ENCODE data around the gene TOM1L2.
"Not testable (repeated sequence)": the region's sequence is repeated elsewhere in the genome, so short reads cannot be mapped to it uniquely, and the experiment has no call there.

TOM1L2 gene

DNA sequence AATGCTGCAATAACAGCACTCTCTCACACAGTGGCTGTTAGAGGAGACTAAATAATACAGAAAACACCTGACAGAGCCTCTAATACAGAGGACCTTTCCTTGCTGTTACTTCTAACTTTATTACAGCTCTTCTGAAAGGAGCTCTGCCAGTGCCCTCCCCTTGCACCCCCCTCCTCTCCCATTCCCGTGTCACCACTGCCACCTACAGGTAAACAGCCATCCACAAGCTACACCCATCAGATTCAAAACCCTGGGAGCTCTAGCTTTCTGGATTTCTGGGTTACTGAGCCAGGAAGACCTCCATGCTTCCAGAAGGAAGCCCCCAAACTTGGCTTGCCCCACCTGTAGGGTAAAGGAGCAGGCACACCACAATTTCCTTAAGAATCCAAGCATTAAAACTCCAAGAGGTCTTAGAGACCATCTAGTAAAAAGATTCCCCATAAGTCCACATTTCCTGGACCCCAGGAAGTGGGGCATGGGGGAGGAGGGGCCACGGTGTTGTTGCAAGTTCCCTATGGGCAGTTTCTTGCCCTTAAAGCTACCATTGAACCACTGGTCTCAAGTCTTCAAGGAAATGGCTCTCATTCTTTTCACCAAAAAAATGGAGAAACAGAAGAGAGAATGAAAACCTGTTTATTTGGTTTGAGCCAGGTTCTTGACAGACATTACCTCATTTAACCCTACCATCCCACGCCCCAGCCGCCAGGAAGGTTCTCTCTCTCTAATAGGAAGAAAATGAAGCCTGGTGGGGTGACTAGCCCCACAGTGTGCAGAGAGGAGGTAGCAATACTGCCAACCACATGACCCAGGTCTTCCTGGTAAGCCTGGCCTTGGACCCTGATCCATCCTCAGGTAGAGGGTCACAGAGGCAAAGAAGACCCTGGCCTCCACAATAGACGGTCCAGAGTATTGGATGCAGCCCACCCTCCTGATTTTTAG, 52.8 kb downstream of the TOM1L2 start:
- DNase-seq: peak; percentile 49

DNA sequence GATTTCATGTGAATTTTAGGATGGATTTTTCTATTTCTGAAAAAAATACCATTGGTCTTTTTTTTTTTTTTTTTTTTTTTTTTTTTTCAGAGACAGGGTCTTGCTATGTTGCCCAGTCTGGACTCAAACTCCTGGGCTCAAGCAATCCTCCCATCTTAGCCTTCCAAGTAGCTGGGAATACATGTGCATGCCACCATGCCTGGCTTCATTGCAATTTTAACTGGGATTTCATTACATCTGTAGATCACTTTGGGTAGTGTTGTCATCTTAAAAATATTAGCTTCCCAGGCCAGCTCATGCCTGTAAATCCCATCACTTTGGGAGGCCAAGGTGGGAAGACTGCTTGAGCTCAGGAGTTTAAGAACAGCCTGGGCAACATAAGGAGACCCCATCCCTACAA, 54.8 kb downstream of the TOM1L2 start:
- DNase-seq: no peak

DNA sequence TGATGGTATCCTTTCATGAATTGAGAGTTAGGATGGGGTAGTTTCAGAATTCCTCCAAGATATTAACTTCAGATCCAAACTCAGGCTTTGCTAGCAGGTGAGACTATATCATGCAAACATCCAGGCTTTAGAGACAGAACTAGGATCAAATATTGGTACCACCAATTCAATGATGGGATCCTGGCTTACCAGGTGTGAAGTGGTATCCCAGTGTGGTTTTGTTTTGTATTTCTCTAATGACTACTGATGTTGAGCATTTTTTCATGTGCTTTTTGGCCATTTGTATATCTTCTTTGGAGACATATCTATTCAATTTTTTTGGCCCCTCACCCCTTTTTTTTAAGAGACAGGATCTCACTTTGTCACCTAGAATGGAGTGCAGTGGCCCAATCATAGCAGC, 57.0 kb downstream of the TOM1L2 start:
- DNase-seq: no peak

DNA sequence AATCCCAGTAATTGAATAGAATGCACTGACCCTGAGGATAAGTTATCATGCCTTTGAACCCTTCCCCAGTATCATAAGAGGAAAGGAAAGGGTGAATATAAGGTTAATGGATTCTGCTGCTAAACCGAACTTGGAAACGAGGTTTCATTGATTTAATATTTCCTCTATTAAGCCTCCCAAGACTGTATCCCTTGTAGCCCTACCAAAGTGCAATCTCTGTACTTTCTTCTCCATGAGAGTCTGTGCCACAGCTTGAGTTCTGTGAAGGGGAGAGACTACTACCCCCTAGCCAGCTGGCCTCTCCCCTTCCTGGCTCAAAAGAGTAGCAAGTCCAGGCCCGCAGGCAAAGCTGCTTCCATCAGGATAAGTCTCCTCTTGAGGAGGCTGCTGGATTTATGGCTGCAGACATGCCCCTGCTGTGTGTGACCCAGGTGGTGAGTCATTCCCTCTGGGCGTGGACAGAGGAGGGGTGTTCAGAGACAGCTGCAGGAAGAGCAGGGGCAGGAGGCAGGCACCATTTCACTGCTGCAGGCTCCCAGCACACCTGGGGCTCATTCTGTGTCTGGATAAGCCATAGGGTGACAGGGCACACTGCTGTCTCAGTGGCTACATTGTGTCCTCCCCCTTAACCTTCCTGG, 58.4 kb downstream of the TOM1L2 start:
- peak; percentile 3 for DNase-seq

DNA sequence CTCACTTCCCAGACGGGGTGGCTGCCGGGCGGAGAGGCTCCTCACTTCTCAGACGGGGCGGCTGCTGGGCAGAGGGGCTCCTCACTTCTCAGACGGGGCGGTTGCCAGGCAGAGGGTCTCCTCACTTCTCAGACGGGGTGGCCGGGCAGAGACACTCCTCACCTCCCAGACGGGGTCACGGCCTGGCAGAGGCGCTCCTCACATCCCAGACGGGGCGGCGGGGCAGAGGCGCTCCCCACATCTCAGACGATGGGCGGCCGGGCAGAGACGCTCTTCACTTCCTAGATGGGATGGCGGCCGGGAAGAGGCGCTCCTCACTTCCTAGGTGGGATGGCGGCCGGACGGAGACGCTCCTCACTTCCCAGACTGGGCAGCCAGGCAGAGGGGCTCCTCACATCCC, 59.9 kb downstream of the TOM1L2 start:
- DNase-seq: not testable (repeated sequence)

DNA sequence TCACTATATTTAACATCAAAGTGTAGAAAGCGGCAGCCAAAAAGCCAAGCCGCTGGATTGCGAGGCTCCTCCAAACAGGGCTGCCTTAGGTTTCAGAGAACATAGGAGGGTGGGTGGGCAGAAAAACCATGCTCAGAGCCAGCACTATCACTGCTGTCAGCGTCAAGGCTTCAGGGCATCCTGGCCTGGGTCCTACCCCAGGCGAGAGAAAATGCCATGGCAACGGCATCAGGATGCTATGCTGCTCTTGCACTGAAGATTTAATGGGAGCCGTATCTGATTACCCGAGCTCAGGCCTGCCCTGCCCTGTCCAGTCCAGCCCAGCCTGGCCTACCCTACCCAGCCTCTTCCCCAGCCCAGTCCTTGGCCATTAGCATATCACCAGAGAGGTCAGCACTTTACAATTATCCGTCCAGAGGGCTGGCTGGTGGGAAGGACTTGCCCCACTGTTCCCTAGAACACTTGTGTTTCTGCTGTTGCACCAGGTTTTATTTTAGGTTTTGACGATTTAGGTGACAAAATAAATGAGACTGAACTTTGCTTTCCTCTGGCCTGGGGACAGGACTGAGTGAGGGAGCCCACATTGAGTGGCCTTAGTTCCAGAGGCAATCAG, 61.1 kb downstream of the TOM1L2 start:
- DNase-seq: no peak

DNA sequence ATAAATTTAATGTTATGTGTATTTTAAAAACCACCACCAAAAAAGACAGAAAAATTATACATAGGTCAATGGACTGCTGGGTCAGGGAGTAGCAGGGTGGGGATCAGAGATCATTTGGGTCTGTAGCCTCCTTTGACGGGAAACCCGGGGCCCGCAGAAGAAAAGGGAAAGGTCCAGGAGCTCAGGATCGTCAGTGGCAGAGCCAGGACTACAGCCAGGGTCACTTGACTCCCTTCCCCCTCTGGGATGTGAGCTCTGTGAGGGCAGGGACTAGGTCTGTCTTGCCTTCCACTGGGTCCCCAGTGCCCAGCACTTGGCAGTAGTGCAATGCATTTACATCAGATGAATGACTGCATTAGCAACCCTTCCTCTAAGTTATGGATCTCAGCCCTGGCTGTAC, 62.1 kb downstream of the TOM1L2 start:
- no peak for DNase-seq

DNA sequence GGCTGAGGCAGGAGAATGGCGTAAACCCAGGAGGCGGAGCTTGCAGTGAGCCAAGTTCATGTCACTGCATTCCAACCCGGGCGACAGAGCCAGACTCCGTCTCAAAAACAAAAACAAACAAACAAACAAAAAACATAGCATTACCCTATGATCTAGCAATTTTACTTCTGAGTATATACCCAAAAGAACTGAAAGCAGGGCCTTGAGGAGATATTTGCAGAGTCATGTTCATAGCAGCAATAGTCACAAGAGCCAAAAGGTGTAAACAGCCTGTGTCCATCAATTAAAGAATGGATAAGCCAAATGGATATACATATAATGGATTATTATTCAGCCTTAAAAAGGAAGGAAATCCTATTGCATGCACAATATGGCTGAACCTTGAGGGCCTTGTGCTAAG, 63.1 kb downstream of the TOM1L2 start:
- DNase-seq: no peak

DNA sequence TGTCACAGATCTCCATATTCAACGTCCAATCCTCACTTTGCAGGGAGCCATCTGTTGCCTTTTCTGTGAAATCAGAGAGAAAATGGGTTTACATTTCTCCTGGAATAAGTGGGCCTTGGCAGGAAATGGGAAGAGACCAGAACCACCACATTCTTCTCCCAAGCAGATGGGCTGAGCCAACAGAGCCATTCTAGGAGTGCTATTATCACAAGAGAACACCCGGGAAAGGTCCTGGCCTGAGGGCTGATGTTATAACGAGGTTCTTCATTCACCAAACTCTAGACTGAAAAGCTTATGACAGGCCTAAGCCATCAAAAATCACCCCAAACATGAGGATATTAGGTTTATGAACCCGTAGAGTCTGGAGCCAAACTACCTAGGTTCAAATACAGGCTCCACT, 64.7 kb downstream of the TOM1L2 start:
- no peak for DNase-seq

DNA sequence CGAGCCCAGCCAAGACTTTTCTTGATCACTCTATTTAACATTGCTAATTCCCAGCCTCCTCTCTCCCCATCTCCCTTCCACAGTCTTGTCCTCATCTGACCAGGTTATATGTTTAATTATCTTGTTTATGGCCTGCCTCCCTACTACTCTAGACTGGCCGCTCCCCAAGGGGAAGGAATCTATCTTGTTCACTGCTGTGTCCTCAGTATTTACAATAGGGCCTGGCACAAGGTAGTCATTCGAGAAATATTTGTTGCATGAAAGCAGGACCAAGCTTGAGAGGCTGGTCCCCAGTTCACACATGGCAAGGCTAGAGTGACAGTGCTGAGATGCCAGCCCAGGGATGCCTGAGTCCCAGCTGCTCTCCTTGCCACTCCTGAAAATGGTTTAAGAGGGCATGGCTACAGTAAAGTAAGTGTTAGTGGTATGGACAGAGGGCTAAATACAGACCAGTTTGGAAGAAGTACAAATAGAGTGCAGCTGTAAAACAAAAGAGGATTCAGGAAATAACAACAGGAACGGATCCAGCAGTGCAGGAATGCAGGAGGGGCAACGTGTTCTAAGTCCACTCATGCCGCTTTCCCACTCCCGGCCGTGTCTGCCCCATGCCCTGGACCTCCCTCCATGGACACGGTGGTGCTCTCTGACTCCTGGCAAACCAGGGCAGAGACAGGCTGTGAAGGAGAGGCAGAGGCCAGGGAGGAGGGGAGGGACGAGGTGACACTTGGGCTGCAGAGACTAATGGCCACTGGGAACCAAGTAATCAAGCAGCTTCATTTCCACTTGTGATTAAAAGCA, 65.6 kb downstream of the TOM1L2 start:
- DNase-seq: no peak

DNA sequence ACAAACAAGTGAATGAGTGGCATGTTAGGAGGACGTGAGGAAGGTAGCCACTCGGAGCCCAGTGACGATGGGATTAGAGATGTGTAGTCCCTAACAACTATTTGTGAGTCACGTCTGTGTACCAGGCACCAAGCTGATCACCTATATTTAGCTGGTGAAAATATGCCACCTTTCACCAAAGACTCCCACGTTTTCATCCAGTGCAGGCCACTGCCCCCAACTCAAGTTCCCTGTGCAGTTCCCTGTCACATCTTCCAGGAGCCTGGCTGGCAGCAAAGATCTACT, 67.2 kb downstream of the TOM1L2 start:
- DNase-seq: no peak

DNA sequence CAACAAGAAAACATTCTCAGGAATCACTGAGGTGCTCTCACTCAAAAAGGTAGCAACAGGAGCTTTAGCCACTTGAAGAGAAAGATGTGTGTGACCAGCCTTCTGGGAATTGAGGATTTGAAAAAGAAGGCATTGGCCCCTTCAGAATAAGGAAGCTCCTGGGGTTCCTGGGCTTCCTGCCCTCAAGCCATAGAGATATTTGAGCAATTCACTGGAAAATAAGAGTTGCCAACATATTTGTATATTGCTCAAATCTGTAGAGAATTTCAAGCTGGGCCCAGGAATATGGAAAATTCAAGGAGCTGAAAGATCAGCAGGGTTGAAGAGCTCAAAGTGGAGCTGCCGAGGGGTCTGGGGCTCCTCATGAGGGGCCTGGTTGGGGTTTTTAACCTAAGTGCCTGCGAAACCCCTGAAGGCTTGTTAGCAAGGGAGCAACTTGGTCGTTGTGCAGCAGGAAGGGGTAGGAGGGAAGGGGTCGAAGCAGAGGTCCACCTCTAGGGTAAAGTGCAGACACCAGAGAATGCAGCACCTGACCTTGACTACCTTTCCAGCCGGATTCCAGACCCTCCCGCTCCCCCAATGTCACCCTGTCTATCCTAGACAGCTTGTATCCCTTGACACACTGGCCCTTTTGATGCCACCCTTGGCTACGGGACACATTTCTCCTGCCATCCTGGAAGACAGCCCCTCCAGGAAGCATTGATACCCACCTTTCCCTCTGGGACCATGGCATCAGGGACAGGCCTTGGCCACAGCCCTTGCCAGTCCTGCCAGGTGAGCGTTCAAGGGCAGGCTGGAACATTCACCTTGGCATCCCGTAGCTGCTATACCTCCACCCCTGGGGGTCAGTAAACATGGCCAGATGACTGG, 67.8 kb downstream of the TOM1L2 start:
- no peak for DNase-seq

DNA sequence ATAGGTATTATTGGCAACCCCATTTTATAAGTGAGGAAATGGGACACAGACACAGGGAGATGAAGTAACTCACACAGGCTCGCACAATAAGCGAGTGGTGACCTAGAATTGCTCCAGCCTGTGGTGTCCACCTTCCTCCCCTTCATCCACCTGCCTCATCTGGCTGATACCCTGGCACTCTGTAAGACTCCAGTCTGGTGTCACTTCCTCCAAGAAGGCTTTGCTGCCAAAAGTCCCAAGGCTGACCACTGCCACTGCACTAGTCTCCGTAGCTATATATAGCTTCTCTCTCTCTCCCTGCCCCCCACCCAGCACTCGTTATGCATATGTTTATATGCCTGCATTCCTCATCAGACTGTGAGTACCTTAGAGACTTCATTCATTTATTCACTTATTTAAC, 69.3 kb downstream of the TOM1L2 start:
- no peak for DNase-seq

DNA sequence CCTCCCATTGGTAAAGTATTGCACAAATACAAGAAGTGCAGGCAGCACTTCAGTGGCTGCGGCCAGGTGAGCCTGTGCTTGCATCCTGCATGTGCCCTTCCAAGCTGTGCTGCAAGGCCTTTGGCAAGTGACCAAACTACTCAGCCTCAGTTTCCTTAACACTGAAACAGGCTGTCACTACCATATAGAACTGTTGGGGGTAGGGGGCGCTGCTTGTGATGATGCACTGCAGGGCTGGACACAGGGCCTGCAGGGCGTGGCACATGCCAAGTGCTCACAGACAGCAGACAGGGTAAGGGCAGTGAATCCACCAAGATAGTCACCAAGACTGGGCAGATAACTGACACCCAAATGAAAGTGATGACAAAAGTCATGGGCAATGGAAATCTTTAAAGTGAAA, 69.8 kb downstream of the TOM1L2 start:
- DNase-seq: no peak

DNA sequence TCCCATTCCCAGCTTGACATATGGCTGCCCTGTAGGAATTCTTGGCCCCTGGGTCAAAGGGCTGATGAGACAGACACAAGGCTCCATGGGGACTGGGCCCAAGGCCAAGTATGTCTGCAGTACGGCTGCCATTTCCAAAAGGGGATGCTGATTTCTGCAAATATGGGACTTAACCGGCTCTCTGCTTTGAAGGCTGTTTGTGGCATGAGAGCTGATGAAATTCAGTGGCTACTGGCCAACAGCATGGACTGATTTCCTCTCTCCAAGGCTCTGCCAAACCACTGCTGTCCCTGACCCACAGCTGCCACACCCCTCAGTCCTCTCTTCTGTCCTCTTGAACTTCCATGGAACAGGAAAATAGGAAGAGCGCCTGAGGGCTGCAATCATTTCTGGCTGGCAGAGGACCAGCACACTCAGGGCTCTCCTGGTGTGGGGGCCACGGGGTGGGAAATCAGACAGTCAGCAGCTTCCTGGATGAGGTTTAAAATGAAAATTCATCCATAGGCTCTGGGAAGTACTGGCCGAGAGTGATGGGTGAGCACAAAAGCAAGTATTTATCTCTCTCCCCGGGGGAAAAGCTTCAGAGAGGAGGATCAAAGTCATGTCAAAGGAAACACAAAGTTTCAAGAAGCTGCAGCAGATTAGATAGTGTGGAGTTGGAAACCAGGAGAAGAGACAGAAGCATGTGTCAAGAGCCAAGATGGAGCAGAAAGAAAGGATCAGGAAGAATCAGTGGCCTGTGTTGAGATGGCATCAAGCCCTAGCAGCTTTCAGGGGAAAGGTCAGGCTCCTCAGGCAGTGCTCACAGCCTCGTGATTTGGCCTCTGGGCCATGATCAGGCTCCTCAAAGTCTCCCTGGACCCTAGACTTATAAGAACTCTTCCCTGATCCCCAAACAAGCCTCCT, 71.3 kb downstream of the TOM1L2 start:
- no peak for DNase-seq

DNA sequence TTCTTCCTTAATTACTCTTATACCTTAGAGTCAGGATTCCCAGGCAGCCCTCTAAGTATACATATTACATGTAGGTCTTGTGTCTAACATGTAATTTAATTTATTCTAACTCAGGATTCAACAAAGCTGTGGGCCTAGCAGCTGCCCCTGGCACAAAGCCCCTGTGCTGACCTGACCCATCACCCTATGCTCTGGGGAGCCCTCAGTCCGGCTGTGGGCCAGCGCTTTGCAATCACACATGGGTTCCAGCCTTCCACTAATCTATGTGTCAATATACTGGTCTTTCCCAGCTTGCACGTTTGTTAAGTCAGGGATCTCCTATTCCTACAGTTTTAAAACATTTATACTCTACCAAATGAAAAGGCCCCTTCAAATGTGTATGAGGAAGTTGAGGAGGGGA, 72.7 kb downstream of the TOM1L2 start:
- DNase-seq: no peak

DNA sequence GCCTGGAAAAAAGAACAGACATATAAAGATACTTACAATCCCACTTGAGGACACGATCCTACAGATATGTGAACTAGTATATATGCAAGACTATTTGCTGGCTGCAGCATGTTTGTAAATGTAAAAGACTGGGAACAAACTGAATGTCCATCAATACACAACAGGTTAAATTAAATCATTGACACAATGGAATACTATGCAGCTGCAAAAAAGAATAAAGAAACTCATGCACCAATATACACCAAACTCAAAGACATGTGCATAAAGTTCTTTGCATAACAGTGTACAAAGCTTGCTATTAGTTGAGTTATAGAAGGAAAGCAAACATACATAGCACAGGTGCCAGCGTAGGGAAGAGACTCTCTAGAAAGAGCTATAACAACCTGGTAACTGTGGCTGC, 73.5 kb downstream of the TOM1L2 start:
- DNase-seq: no peak

DNA sequence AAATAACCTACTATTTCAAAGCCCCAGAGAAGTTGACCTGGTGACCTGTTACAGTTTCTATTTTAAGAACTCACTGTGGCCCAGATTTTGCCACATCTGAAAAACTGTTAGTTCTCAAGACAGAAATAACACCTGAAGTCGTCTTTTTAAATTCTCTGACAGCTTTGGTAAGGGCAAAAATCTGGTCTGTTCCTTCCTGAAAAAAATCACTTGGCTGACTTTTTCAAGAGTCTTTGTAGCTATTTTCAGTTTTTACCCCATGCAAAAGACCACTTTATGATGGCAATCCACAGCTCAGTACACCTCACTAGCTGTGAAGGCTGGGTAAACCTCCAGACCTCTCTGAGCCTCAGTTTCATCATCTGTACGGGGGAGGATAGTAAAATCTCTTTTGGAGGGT, 74.8 kb downstream of the TOM1L2 start:
- no peak for DNase-seq

DNA sequence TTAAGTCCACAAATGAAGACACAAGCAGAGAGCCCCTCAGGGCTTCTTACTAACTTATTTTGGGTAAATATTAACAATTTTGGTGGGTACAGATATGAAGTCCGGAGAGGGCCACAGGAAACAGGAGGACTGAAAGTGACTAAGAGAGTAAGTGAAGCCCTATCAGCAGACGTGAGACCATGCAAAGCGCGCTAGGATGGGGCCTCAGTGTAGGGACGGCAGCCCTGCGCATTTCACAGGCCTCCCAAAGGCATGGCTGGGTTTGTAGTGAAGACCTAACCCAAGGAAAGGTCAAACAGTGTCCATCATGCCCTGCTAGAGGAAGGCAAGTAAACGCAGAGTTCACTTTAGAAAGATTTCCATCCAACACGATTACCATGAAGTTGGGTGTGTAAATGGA, 75.5 kb downstream of the TOM1L2 start:
- DNase-seq: no peak

DNA sequence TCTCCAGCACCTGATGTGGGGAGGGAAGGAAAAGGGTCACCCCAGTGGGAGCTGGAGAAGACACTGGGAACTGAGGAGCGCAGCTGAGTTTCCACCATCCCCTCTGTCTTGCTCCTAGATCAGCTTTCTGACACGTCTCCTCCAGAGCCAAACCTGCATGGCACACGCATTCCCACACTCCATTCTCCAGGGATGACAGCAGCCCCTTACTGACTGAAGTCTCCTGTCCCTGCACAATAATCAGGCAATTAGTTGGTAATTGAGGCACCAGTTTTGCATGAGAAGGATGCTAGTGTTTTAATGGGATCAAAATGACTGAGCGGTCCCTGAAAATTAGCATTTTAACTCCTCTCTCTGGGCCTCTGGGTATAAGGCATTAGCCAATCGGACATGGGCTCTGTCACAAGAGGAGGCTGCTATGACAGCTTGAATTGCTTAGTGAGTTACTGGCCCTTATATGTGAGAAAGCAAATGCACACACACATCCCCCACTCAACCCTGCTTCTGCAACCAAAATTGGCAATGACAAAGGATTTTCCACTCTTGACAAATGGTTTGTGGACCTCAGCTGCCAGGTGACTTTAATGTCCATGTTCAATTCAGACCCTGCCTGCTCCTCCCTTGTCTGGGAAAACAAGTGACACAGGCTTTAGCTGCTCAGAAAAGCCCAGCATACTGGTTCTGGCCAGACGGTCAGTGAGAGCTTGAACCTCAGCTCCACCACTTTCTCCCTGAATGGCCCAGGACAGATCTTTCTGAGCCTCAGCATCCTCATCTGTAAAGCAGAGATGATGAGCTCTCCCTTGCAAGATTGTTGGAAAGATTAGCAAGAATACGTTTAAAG, 78.2 kb downstream of the TOM1L2 start:
- DNase-seq: no peak

Measured in stimulated activated CD4-positive, alpha-beta T cell treated with anti-CD3 and anti-CD28 coated beads, Interleukin-12 subunit alpha, Interleukin-12 subunit beta, amount 100 ng/mL, for 4 hours (primary cell).